SK-N-SH (cell line): ENCODE measurements around the gene TOM1L2.

Source experiments
- CHD2 ChIP-seq: fragments of 150-350 bp; IDR thresholded peaks from 2 replicates; pipeline ENCODE4 v1.6.1; 2018; ENCODE audit warnings: low read length; ENCODE audit not compliant: partially characterized antibody
- CTCF ChIP-seq: fragments of 200-600 bp; sonication (generic); IDR thresholded peaks from 2 replicates; pipeline ENCODE4 v1.6.1; 2017; ENCODE audit warnings: antibody characterized with exemption, mild to moderate bottlenecking, moderate library complexity
- EP300 ChIP-seq, 2 experiments: IDR thresholded peaks; 2 replicates each; pipeline versions ENCODE4 v1.4.0 to v1.6.1; 2012; ENCODE audit warnings: borderline replicate concordance in 1 of 2, low read depth in 1 of 2, low read length in 1 of 2
- EZH2phosphoT487 ChIP-seq: fragments of 200-600 bp; sonication (generic); IDR thresholded peaks from 2 replicates; pipeline ENCODE4 v1.6.1; 2017; ENCODE audit warnings: low read depth, mixed run types, mild to moderate bottlenecking, antibody characterized with exemption, moderate library complexity, borderline replicate concordance
- GABPA ChIP-seq: IDR thresholded peaks from 2 replicates; pipeline ENCODE4 v1.4.0; 2012; ENCODE audit warnings: low read depth, mild to moderate bottlenecking
- MAX ChIP-seq: IDR thresholded peaks from 2 replicates; pipeline ENCODE4 v1.4.0; 2012; ENCODE audit warnings: low read depth
- RCOR1 ChIP-seq: fragments of 150-350 bp; IDR thresholded peaks from 2 replicates; pipeline ENCODE4 v1.6.1; 2017; ENCODE audit warnings: antibody characterized with exemption, low read length
- SIN3A ChIP-seq: IDR thresholded peaks from 2 replicates; pipeline ENCODE4 v1.6.1; 2012; ENCODE audit warnings: low read depth, mild to moderate bottlenecking, low read length, moderate library complexity, borderline replicate concordance
- TEAD4 ChIP-seq: IDR thresholded peaks from 2 replicates; pipeline ENCODE4 v1.4.0; 2012; ENCODE audit warnings: mild to moderate bottlenecking, borderline replicate concordance; ENCODE audit not compliant: insufficient read depth
- USF2 ChIP-seq: fragments of 150-350 bp; IDR thresholded peaks from 2 replicates; pipeline ENCODE4 v1.6.1; 2017; ENCODE audit warnings: antibody characterized with exemption, low read length, low read depth, borderline replicate concordance
- ZBTB33 ChIP-seq: IDR thresholded peaks from 2 replicates; pipeline ENCODE4 v1.4.0; 2012; ENCODE audit warnings: low read depth, borderline replicate concordance

- TF ChIP-seq CTCF (no peak), ZBTB33 (no peak), SIN3A (no peak), MAX (no peak), EZH2phosphoT487 (no peak), CHD2 (no peak), EP300 (IDR thresholded peaks at IDR 0.05; ENCODE audit: borderline replicate concordance in 1 of 2, low read depth in 1 of 2, low read length in 1 of 2) (no peak), USF2 (no peak), GABPA (no peak), TEAD4 (no peak), RCOR1 (no peak)
Measured at GRCh38 chr17:17993366-17993765, 21.2 kb upstream of the TOM1L2 start.
